Activated naive CD8-positive, alpha-beta T cell treated with anti-CD3 and anti-CD28 coated beads for 36 hours (primary cell): ENCODE measurements around the gene AOC2. TPM values are rescaled to one million over a fixed set of nuclear protein-coding genes. Genes with fewer than 3 reads are reported as not detected.
"Not testable (repeated sequence)": the region's sequence is repeated elsewhere in the genome, so short reads cannot be mapped to it uniquely, and the experiment has no call there.

Source experiments
- DNase-seq: peaks from one replicate; pipeline ENCODE4 v3.0.0; 2021
- H3K27ac Mint-ChIP-seq: one replicate; pipeline ENCODE4 v1.8.0; 2022; ENCODE audit warnings: mild to moderate bottlenecking, moderate library complexity, mixed read lengths
- H3K27me3 Mint-ChIP-seq: one replicate; pipeline ENCODE4 v1.8.0; 2022; ENCODE audit warnings: mild to moderate bottlenecking, mixed read lengths
- H3K36me3 Mint-ChIP-seq: one replicate; pipeline ENCODE4 v1.8.0; 2021; ENCODE audit warnings: mild to moderate bottlenecking, mixed read lengths
- H3K4me1 Mint-ChIP-seq: one replicate; pipeline ENCODE4 v1.8.0; 2021; ENCODE audit warnings: mixed read lengths
- H3K4me3 Mint-ChIP-seq: one replicate; pipeline ENCODE4 v1.8.0; 2022; ENCODE audit warnings: mild to moderate bottlenecking, moderate library complexity, mixed read lengths
- H3K9me3 Mint-ChIP-seq: one replicate; pipeline ENCODE4 v1.8.0; 2022; ENCODE audit warnings: mixed read lengths
- total RNA-seq, 2 experiments: library from RNA; stranded (reverse); gene quantifications; one replicate each; pipeline ENCODE4 v1.2.3, GENCODE V29; 2021

The AOC2 gene
- total RNA-seq, 2 experiments from 2014 or later, result 1.9 to 2.6 TPM

DNA sequence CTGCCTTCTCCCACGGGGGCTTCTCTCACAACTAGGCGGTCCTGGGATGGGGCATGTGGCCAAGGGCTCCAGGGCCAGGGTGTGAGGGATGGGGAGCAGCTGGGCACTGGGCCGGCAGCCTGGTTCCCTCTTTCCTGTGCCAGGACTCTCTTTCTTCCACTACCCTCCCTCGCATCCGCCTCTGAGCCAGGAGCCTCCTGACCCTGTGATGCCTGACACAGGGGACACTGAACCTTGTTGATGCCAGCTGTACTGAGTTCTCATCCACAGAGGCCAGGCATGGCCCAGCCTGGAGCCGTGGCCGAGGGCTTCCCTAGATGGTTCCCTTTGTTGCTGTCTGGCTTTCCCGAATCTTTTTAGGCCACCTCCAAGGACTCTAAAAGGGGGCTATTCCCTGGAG is 12.1 kb downstream of the AOC2 start:
- not testable (repeated sequence) for H3K4me3 Mint-ChIP-seq, H3K4me1 Mint-ChIP-seq, H3K27ac Mint-ChIP-seq

DNA sequence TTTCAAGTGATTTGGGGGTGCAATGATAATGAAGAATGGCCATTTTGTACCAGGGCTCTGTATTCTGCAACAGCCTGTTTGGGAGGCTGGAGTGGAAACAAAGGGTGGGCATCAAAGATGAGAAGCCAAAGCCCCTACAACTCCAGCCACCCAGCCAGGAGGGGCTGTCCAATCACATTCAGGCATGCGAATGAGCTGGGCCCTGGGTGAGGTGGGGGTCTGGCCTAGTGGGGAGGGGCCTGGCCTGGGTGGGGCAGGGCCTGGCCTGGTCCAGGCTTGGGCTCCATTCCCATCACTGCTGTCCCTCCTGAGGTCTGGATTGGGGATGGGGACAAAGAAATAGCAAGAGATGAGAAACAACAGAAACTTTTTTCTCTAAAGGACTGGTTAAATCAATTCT is 13.0 kb downstream of the AOC2 start:
- Mint-ChIP-seq H3K27me3 (no peaks in the 10 kb centered on the region), H3K4me3 (no peak overlapping the region), H3K4me1 (no peaks in the 10 kb centered on the region), H3K27ac (no peak overlapping the region), H3K9me3 (no peaks in the 10 kb centered on the region), H3K36me3 (peaks cover 1% of the 10 kb centered on the region)
- DNase-seq, result no peak

More for the DNA sequence above, 12.1 kb downstream of the AOC2 start:
- H3K27me3 Mint-ChIP-seq, H3K36me3 Mint-ChIP-seq, H3K9me3 Mint-ChIP-seq, DNase-seq: not testable (repeated sequence)

GRCh38 chr17:42865638-42866094 is 21.3 kb downstream of the AOC2 start:
- H3K4me1 Mint-ChIP-seq, result no peaks in the 10 kb centered on the region
- no peaks in the 10 kb centered on the region for H3K36me3 Mint-ChIP-seq
- no peaks in the 10 kb centered on the region for H3K9me3 Mint-ChIP-seq
- H3K27ac Mint-ChIP-seq, result no peak overlapping the region
- no peak for DNase-seq
- H3K4me3 Mint-ChIP-seq, result no peak overlapping the region
- H3K27me3 Mint-ChIP-seq, result peaks cover 6% of the 10 kb centered on the region

- Mint-ChIP-seq H3K27ac (no peak overlapping the region), H3K27me3 (peaks cover 6% of the 10 kb centered on the region), H3K9me3 (no peaks in the 10 kb centered on the region), H3K36me3 (no peaks in the 10 kb centered on the region), H3K4me1 (no peaks in the 10 kb centered on the region), H3K4me3 (no peak overlapping the region)
- no peak for DNase-seq
Observed at GRCh38 chr17:42866216-42866615, 21.8 kb downstream of the AOC2 start.

DNA sequence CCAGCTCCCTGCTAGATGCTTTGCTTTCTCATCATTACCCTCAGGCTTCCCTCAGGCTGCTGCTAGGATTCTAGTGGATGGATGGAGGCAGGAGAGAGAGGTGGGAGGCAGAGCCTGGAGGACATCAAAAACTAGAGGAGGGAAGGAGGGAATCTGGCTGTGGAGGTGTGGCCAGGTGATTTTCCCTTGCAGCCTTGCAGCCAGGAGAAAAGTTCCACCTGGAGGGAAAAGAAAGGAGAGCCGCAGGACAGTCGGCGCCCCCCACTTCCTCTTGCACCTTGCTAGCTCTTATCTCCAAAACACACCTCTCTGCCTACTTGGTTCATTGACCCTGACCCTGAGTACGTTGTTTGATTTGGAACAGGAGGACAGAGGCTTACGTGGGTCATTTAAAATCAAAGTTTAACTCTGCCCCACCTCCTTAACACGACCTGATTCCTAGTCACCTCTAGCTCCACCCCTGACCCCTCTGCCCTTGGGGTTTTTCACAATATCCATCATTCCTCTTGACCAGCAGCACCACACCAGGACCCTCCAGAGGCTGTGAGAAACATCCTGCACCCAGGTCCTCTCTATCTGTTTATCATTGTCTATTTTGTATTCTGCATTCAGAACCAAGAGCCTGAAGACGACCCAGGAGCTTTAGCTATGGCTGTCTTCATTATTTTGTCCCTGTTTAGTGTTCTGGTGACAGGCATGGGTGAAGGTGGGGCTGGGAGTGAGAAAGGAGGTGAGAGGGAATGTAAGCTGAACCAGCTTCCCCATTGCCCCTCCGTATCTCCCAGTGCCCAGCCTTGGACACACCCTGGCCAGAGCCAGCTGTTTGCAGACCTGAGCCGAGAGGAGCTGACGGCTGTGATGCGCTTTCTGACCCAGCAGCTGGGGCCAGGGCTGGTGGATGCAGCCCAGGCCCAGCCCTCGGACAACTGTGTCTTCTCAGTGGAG is 22.5 kb downstream of the AOC2 start:
- no peak for DNase-seq
- no peaks in the 10 kb centered on the region for H3K9me3 Mint-ChIP-seq
- H3K27me3 Mint-ChIP-seq, result peaks cover 6% of the 10 kb centered on the region
- no peaks in the 10 kb centered on the region for H3K36me3 Mint-ChIP-seq
- H3K4me3 Mint-ChIP-seq, result no peak overlapping the region
- no peaks in the 10 kb centered on the region for H3K4me1 Mint-ChIP-seq
- no peak overlapping the region for H3K27ac Mint-ChIP-seq

DNA sequence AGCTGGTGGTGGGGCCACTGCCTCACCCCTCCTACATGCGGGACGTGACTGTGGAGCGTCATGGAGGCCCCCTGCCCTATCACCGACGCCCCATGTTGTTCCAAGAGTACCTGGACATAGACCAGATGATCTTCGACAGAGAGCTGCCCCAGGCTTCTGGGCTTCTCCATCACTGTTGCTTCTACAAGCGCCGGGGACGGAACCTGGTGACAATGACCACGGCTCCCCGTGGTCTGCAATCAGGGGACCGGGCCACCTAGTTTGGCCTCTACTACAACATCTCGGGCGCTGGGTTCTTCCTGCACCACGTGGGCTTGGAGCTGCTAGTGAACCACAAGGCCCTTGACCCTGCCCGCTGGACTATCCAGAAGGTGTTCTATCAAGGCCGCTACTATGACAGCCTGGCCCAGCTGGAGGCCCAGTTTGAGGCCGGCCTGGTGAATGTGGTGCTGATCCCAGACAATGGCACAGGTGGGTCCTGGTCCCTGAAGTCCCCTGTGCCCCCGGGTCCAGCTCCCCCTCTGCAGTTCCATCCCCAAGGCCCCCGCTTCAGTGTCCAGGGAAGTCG is 23.4 kb downstream of the AOC2 start:
- H3K27me3 Mint-ChIP-seq, H3K4me3 Mint-ChIP-seq, H3K36me3 Mint-ChIP-seq: not testable (repeated sequence)

DNA sequence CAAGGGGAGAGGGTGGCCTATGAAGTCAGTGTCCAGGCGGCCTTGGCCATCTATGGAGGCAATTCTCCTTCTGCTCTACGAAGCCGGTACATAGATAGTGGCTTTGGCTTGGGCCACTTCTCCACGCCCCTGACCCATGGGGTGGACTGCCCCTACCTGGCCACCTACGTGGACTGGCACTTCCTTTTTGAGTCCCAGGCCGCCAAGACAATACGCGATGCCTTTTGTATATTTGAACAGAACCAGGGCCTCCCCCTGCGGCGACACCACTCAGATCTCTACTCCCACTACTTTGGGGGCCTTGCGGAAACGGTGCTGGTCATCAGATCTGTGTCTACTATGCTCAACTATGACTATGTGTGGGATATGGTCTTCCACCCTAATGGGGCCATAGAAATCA is 24.0 kb downstream of the AOC2 start:
- Mint-ChIP-seq H3K27me3 (peaks cover 11% of the 10 kb centered on the region), H3K27ac (no peak overlapping the region), H3K36me3 (no peaks in the 10 kb centered on the region), H3K9me3 (no peaks in the 10 kb centered on the region), H3K4me3 (no peak overlapping the region), H3K4me1 (no peaks in the 10 kb centered on the region)
- DNase-seq, result no peak

More for the DNA sequence above, 23.4 kb downstream of the AOC2 start:
- H3K4me1 Mint-ChIP-seq, DNase-seq, H3K9me3 Mint-ChIP-seq, H3K27ac Mint-ChIP-seq: not testable (repeated sequence)

DNA sequence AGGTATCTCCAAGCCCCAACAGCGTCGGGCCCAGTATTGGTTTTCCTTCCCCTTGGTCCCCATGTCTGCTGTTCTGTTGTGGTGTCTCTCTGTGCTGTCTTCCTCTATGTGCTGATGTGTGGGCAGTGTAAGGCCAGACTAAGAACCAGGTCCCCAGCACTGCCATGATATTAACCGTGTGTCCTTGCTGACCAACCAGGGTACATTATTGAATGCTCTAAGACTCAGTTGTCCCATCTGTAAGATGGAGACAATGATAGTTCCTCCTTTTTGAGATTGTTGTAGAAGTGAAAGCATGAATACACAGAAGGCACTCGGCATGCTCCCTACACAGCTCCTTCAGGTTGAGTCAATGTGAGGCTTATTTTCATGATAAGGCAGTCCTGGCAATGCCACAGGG is 27.3 kb downstream of the AOC2 start:
- Mint-ChIP-seq H3K27ac (no peak overlapping the region), H3K4me1 (no peaks in the 10 kb centered on the region), H3K27me3 (peaks cover 8% of the 10 kb centered on the region), H3K9me3 (no peaks in the 10 kb centered on the region), H3K4me3 (no peak overlapping the region), H3K36me3 (no peaks in the 10 kb centered on the region)
- no peak for DNase-seq

DNA sequence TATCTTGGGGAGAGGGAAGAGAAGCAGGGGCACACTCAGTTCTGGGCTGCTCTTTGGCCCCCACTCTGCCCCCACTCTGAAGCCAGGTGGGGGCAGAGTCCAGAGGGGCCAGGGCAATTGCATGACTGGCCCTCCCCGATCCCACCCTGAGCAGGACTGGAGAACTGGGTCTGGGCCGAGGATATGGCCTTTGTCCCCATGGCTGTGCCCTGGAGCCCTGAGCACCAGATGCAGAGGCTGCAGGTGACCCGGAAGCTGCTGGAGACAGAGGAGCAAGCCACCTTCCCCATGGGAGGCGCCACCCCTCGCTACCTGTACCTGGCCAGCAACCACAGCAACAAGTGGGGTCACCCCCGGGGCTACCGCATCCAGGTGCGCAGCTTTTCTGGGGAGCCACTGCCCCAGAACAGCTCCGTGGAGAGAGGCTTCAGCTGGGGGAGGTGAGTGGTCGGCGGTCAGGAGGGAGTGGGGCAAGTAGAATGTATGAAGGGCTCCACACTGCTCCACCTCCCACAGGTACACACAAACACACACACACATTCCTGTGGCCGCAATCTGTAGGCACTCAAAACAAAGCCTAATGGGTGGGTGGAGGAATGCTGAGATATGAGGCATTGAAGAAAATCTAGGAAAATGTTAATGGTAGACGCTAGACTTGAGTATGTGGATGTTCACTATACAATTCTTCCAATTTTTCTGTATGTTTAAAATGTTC is 28.0 kb downstream of the AOC2 start:
- Mint-ChIP-seq H3K9me3 (no peaks in the 10 kb centered on the region), H3K4me3 (no peak overlapping the region), H3K4me1 (no peaks in the 10 kb centered on the region), H3K27ac (no peak overlapping the region), H3K27me3 (peaks cover 4% of the 10 kb centered on the region), H3K36me3 (no peaks in the 10 kb centered on the region)
- no peak for DNase-seq

GRCh38 chr17:42873315-42873714 is 28.9 kb downstream of the AOC2 start:
- H3K9me3 Mint-ChIP-seq, result no peaks in the 10 kb centered on the region
- H3K4me3 Mint-ChIP-seq, result no peak overlapping the region
- no peaks in the 10 kb centered on the region for H3K36me3 Mint-ChIP-seq
- H3K4me1 Mint-ChIP-seq, result no peaks in the 10 kb centered on the region
- no peak for DNase-seq
- no peak overlapping the region for H3K27ac Mint-ChIP-seq
- peaks cover 4% of the 10 kb centered on the region for H3K27me3 Mint-ChIP-seq

DNA sequence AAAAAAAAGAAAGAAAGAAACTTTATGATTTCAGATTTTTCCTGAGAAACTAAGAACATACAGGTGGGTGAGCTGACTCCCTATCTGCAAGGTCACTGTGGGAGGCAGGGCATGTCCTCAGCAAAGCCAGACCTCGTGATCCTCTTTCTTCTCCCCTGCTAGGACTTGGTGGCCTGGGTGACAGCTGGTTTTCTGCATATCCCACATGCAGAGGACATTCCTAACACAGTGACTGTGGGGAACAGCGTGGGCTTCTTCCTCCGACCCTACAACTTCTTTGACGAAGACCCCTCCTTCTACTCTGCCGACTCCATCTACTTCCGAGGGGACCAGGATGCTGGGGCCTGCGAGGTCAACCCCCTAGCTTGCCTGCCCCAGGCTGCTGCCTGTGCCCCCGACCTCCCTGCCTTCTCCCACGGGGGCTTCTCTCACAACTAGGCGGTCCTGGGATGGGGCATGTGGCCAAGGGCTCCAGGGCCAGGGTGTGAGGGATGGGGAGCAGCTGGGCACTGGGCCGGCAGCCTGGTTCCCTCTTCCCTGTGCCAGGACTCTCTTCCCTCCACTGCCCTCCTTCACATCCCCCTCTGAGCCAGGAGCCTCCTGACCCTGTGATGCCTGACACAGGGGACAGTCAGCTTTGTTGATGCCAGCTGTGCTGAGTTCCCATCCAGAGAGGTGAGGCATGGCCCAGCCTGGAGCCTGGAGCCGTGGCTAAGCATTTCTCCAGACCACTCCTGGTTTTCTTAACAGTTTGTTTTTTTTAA is 29.7 kb downstream of the AOC2 start:
- not testable (repeated sequence) for H3K9me3 Mint-ChIP-seq, H3K27me3 Mint-ChIP-seq, H3K27ac Mint-ChIP-seq, H3K36me3 Mint-ChIP-seq, H3K4me1 Mint-ChIP-seq, DNase-seq, H3K4me3 Mint-ChIP-seq

- H3K4me1 Mint-ChIP-seq, result no peaks in the 10 kb centered on the region
Observed at GRCh38 chr17:42877037-42877436, 32.7 kb downstream of the AOC2 start.

DNA sequence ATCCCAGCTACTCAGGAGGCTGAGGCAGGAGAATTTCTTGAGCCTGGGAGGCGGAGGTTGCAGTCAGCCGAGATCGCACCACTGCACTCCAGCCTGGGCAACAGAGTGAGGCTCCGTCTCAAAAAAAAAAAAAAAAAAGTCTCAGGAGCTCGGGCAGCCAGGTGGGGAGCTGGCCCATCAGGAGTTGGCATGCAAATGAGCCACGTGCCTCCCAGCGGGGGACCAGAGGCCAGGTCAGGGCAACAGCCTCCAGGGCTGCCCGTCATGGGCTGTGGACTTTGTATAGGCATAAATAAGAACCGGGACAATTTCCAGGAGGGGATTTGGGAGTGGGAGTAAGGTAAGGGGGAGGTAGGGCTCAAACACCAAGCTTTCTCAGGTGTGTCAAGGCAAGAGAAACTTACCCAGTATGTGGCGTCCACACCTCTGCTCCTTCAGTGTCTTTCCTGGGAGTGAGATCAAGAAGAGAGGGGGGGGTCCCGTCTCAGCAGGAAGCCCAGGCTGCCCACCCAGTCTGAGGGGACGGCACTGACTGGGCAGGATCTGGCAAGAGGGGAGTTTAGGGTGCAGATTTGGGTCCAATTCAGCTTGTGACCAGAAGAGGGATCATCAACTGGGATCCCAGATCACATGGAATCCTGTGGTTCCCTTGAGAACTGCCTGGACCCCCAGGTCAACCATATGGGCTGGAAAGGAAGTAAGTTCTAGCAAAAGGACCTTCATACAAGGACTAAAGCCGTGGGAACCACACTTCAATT is 33.9 kb downstream of the AOC2 start:
- Mint-ChIP-seq H3K36me3 (no peaks in the 10 kb centered on the region), H3K4me3 (no peak overlapping the region)

More at GRCh38 chr17:42877037-42877436, 32.7 kb downstream of the AOC2 start:
- Mint-ChIP-seq H3K27me3 (peaks cover 13% of the 10 kb centered on the region), H3K9me3 (no peaks in the 10 kb centered on the region), H3K27ac (no peak overlapping the region), H3K4me3 (no peak overlapping the region), H3K36me3 (no peaks in the 10 kb centered on the region)
- DNase-seq, result no peak

GRCh38 chr17:42878924-42879595 is 34.7 kb downstream of the AOC2 start:
- no peaks in the 10 kb centered on the region for H3K4me1 Mint-ChIP-seq
- no peak overlapping the region for H3K4me3 Mint-ChIP-seq
- no peaks in the 10 kb centered on the region for H3K9me3 Mint-ChIP-seq
- no peak overlapping the region for H3K27ac Mint-ChIP-seq
- H3K27me3 Mint-ChIP-seq, result peaks cover 9% of the 10 kb centered on the region
- no peaks in the 10 kb centered on the region for H3K36me3 Mint-ChIP-seq
- no peak for DNase-seq

More for the DNA sequence above, 33.9 kb downstream of the AOC2 start:
- Mint-ChIP-seq H3K27ac (no peak overlapping the region), H3K9me3 (no peaks in the 10 kb centered on the region), H3K4me1 (no peaks in the 10 kb centered on the region), H3K27me3 (peaks cover 9% of the 10 kb centered on the region)
- no peak for DNase-seq
